HL-60 (cell line): ENCODE data around the gene CLSTN1.

Experiments used
- DNase-seq, 2 experiments: peaks; one replicate each; pipeline ENCODE4 v3.0.0-alpha.2; 2010 to 2020; ENCODE audit warnings: low read depth in 1 of 2, low spot score in 1 of 2
- H3K27ac ChIP-seq: fragments of 250-450 bp; sonication (Bioruptor Pico); replicated peaks from 2 replicates; pipeline ENCODE4 v1.5.1; 2020; ENCODE audit warnings: mild to moderate bottlenecking, moderate library complexity
- H3K27me3 ChIP-seq: fragments of 250-450 bp; sonication (Bioruptor Pico); 2 replicates; pipeline ENCODE4 v1.5.1; 2021; ENCODE audit warnings: mild to moderate bottlenecking, moderate library complexity; ENCODE audit not compliant: insufficient read depth, poor library complexity, severe bottlenecking
- H3K4me3 ChIP-seq: replicated peaks from 2 replicates; pipeline ENCODE4 v1.5.1; 2011; ENCODE audit warnings: mild to moderate bottlenecking, control low read depth, low read length; ENCODE audit not compliant: insufficient read depth
- GABPA ChIP-seq: IDR thresholded peaks from 2 replicates; pipeline ENCODE4 v1.6.1; 2012; ENCODE audit warnings: low read depth
- POLR2AphosphoS5 ChIP-seq: IDR thresholded peaks from 2 replicates; pipeline ENCODE4 v1.6.1; 2012; ENCODE audit warnings: low read depth
- SPI1 ChIP-seq: IDR thresholded peaks from 2 replicates; pipeline ENCODE4 v1.6.1; 2012; ENCODE audit warnings: low read depth, mild to moderate bottlenecking, borderline replicate concordance
- TF ChIP-seq, protein P1 (sequence below): IDR thresholded peaks from one replicate; pipeline ENCODE4 v1.5.1; 2011; ENCODE audit warnings: low read length, control low read depth, inconsistent platforms; ENCODE audit not compliant: insufficient read depth
- TF ChIP-seq, protein P2 (sequence below): IDR thresholded peaks from 2 replicates; pipeline ENCODE4 v1.6.1; 2012; ENCODE audit warnings: low read depth; ENCODE audit not compliant: insufficient replicate concordance

The CLSTN1 gene

DNA sequence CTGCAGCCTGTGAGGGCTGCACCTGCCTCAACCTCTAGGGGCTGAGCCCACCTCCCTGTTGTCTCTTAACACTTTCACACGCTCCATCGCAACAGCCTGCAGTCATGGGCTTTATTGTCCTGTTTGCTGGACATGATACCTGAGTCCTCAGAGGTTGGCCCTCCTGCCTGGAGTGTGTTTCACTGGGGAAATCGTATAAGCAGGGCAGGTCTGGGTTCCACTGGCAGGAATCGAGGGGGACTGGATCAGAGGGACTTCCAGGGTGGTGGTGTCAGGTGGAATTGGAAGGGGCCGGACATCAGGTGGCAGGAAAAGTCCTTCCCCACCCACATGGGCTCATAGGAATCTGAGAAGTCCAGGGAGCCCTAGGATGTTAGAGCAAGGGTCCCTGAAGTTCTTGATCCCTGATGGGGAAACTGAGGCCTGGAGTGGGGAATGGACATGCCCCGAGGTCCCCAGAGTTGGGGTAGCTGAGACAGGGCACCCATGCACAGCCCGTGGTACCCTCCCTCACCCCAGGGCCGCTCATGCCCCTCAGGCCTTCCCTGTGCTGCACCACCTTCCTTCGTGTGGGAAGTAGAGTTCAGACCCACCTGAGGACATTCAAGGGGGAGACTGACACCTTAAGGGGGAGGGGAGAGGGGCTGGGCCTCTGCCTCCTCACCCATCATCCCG lies 105.6 kb downstream of the CLSTN1 start:
- Histone ChIP-seq H3K27ac (peak overlapping the region; percentile 80), H3K4me3 (no peak overlapping the region), H3K27me3 (no peaks in the 10 kb centered on the region)
- DNase-seq, result no peak
- TF ChIP-seq POLR2AphosphoS5, result no peak; the same call in 1 of the 2 replicates
- TF ChIP-seq, protein P1, sequence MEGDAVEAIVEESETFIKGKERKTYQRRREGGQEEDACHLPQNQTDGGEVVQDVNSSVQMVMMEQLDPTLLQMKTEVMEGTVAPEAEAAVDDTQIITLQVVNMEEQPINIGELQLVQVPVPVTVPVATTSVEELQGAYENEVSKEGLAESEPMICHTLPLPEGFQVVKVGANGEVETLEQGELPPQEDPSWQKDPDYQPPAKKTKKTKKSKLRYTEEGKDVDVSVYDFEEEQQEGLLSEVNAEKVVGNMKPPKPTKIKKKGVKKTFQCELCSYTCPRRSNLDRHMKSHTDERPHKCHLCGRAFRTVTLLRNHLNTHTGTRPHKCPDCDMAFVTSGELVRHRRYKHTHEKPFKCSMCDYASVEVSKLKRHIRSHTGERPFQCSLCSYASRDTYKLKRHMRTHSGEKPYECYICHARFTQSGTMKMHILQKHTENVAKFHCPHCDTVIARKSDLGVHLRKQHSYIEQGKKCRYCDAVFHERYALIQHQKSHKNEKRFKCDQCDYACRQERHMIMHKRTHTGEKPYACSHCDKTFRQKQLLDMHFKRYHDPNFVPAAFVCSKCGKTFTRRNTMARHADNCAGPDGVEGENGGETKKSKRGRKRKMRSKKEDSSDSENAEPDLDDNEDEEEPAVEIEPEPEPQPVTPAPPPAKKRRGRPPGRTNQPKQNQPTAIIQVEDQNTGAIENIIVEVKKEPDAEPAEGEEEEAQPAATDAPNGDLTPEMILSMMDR, result no peak
- TF ChIP-seq, protein P2, sequence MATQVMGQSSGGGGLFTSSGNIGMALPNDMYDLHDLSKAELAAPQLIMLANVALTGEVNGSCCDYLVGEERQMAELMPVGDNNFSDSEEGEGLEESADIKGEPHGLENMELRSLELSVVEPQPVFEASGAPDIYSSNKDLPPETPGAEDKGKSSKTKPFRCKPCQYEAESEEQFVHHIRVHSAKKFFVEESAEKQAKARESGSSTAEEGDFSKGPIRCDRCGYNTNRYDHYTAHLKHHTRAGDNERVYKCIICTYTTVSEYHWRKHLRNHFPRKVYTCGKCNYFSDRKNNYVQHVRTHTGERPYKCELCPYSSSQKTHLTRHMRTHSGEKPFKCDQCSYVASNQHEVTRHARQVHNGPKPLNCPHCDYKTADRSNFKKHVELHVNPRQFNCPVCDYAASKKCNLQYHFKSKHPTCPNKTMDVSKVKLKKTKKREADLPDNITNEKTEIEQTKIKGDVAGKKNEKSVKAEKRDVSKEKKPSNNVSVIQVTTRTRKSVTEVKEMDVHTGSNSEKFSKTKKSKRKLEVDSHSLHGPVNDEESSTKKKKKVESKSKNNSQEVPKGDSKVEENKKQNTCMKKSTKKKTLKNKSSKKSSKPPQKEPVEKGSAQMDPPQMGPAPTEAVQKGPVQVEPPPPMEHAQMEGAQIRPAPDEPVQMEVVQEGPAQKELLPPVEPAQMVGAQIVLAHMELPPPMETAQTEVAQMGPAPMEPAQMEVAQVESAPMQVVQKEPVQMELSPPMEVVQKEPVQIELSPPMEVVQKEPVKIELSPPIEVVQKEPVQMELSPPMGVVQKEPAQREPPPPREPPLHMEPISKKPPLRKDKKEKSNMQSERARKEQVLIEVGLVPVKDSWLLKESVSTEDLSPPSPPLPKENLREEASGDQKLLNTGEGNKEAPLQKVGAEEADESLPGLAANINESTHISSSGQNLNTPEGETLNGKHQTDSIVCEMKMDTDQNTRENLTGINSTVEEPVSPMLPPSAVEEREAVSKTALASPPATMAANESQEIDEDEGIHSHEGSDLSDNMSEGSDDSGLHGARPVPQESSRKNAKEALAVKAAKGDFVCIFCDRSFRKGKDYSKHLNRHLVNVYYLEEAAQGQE, result no peak
- TF ChIP-seq SPI1, result no peak
- TF ChIP-seq GABPA, result no peak

- no peaks in the 10 kb centered on the region for H3K27me3 ChIP-seq
- DNase-seq, result peak; percentile 81 to 92
- peak overlapping the region; percentile 80 for H3K27ac ChIP-seq
- no peak overlapping the region for H3K4me3 ChIP-seq
- TF ChIP-seq, protein P2, result no peak
- TF ChIP-seq SPI1 (peak; percentile 99), POLR2AphosphoS5 (0 out of 2 replicates have a peak, but pooled peaks have one; percentile 32)
Observed at GRCh38 chr1:9717193-9718005, 106.4 kb downstream of the CLSTN1 start.

DNA sequence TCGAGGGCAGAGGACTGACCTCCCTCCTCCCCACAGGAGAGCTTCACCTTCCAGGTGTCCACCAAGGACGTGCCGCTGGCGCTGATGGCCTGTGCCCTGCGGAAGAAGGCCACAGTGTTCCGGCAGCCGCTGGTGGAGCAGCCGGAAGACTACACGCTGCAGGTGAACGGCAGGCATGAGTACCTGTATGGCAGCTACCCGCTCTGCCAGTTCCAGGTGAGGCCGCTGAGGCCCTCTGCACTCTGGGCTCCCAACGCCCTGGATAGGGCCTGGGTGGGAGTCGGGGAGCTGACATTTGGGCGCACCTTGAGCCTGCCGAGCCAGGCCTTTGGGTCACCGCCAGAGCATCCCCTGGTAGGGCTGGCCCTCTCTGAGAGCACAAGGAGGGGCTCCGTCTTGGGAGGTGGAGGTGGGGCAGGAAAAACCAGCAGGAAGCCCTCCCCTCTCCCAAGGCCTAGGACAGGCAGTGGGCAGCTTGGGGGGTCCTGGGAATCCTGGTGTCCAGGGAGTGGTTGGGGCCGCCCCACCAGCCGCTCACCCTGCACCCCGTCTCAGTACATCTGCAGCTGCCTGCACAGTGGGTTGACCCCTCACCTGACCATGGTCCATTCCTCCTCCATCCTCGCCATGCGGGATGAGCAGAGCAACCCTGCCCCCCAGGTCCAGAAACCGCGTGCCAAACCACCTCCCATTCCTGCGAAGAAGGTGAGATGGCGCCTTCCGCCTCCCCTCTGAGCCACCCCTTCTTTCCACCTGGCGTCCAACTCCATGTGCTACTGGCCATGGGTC lies 107.2 kb downstream of the CLSTN1 start:
- TF ChIP-seq GABPA (no peak), SPI1 (no peak), POLR2AphosphoS5 (no peak)
- TF ChIP-seq, protein P2, result no peak
- TF ChIP-seq, protein P1, result no peak
- no peak for DNase-seq
- no peak overlapping the region for H3K4me3 ChIP-seq
- peak overlapping the region; percentile 80 for H3K27ac ChIP-seq
- no peaks in the 10 kb centered on the region for H3K27me3 ChIP-seq
